GM19025 (cell line): Measurements from ENCODE around the gene TMEM138.
"Not testable (repeated sequence)": the region's sequence is repeated elsewhere in the genome, so short reads cannot be mapped to it uniquely, and the experiment has no call there.

Experiments used
- ATAC-seq: cut with Tn5 transposase; IDR thresholded peaks from one replicate; pipeline ENCODE4 v1.9.1; 2021; ENCODE audit warnings: mild to moderate bottlenecking, low read depth, moderate library complexity; ENCODE audit not compliant: unreplicated experiment

TMEM138 gene

GRCh38 chr11:61361237-61361740 is 885 bp upstream of the TMEM138 start:
- no peak for ATAC-seq

DNA sequence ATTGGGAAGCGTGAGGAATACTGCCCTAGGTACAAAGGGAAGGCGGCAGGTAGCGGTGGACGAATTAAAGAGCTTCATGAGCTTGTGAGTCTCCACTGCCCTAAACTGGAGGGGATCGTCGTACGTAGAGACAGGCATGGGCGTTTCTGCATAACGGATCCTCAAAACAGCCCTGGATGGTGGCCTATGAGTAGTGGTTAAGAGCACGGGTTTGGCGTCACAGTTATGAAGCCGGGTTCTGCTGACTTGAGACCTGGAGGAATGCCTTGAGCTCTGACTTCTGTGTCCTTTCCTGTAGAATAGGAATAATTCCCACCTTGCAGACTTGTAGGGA is 335 bp downstream of the TMEM138 start:
- no peak for ATAC-seq

DNA sequence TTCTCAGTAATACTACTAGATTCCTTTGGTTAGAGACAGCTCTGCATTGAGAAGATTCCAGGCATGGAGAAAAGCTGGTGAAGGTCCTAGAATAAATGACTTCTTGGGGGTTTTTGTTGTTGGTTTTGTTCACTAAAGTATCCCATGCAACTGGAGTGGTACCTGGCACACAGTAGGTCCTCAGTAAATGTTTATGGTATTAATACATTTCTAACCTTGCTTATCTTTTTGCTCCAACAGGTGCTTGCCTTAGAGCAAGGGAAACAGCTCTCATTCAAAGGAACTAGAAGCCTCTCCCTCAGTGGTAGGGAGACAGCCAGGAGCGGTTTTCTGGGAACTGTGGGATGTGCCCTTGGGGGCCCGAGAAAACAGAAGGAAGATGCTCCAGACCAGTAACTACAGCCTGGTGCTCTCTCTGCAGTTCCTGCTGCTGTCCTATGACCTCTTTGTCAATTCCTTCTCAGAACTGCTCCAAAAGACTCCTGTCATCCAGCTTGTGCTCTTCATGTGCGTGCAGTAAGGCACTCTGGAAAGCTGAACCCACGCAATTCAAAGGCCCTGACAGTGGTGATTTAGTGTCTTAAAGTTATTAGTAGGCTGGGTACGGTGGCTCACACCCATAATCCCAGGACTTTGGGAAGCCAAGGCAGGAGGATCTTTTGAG is 2.0 kb downstream of the TMEM138 start:
- ATAC-seq, result no peak

- ATAC-seq, result no peak
Measured at GRCh38 chr11:61367406-61367805, 5.2 kb downstream of the TMEM138 start.

- ATAC-seq, result no peak
Measured at GRCh38 chr11:61368646-61369045, 6.5 kb downstream of the TMEM138 start.

DNA sequence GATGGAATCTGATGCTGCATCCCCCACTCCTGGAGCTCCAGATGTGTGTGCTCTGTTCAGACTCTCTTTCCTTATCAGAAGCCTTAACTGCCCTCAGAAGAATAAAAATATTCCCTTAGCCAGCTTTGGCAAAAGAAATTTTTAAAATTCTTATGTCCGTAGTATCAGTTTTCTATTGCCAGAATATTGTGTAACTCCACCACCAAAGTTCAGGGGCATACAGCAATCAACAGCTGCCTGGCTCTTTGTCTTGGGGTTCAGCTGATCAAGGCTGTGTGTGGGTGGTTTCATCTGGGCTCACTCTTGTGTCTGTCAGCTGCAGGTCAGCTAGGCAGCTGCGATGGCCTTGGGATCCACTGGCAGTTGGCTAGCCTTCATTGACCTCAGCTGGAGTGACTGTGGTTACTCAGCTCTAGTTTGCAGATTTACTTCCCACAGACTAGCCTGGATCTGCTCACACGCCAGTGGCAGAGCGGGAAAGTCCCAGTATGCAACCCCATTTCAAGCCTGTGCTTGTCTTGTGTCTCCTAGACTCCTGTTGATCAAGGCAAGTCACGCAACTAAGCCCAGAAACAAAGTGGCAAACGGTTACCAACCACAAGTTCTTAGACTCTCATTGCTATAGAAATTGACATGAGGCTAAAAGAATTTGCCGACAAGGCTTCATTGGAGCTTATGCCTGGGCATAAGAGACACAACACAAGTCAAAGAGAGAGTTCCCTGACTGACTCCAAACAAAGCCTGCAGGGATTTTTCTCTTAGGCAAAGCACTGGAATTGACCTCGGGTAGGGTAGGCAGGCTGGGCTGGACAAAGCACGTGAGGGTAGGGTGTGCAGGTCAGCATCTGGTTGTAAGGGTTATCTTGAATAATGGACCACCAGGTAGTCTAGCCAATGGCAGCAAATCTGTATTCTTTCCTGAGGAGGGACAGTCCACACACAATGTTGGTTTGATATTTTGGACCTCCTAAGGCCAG is 7.5 kb downstream of the TMEM138 start:
- no peak for ATAC-seq

GRCh38 chr11:61370349-61371005 is 8.3 kb downstream of the TMEM138 start:
- no peak for ATAC-seq

- ATAC-seq, result no peak
Measured at GRCh38 chr11:61372659-61373420, 10.7 kb downstream of the TMEM138 start.

DNA sequence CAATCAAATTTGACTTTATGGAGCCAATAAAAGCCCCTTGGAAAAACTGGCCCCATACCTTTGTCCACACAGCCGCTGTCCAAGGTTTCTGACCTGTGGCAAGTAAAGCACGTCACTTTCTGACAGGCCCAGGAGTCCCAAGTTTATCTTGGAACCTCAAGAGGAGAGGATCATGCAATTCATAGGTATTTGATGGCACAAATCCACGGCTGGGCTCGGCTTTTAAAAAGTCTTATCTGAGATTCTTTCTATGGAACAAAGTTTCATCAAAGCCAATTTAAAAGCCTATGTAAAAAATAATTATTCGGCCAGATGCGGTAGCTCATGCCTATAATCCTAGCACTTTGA is 13.6 kb downstream of the TMEM138 start:
- no peak for ATAC-seq

DNA sequence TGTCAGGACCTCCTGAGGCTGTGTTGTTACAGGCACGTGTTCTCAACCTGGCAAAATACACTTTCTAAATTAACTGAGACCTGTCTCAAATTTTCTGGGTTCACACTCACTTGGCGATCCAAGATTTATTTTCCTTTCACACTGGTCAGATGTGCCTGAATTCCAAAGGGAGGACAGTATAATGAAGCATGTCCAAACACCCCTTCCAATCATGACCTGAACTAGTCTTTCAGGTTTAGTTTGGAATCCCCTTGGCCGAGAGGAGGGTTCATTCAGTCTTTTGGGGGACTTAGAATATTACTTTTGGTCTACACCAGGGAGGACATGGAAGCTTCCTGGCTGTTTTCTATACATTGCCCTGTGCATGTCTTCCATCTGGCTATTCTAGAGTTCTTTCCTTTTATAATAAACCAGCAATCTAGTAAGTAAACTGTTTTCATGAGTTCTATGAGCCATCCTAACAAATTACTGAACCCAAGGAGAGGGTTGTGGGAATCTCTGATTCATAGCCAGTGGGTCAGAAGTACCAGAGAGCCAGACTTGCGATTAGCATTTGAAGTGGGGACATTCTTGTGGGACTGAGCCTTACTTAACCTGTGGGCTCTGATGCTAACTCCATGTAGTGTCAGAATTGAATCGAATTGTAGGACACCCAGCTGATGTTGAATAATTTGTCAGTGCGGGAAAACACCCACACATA is 15.4 kb downstream of the TMEM138 start:
- no peak for ATAC-seq

- ATAC-seq, result no peak
Measured at GRCh38 chr11:61378713-61379313, 16.6 kb downstream of the TMEM138 start.

DNA sequence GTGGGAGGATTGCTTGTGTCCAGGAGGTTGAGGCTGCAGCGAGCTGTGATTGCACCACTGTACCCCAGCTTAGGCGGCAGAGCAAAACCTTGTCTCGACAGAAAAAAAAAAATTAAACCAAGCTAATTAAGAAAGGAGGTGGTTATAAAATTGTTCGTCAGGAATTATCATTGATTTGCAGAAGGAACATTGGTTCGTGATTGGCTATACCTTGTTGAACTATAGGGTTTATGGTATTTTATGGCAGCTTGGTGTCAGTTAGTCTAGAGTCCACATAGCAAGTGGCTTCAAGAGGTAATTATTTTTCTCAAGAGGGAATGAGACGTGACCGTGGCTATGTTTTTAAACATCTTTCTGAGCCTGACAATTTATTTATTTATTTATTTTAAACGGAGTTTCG is 18.7 kb downstream of the TMEM138 start:
- ATAC-seq, result no peak

DNA sequence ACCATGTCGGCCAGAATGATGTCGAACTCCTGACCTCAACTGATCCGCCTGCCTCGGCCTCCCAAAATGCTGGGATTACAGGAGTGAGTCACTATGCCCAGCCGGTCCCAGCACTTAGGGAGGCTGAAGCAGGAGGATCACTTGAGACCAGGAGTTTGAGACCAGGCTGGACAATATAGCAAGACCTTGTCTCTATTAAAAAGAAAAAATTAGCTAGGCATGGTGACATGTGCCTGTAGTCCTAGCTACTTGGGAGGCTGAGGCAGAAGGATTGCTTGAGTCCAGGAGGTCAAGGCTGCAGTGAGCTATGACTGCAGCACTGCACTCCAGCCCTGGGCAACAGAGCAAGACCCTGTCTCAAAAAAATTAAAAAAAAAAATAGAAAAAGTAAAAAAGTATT is 21.7 kb downstream of the TMEM138 start:
- ATAC-seq, result not testable (repeated sequence)

GRCh38 chr11:61384271-61385242 is 22.4 kb downstream of the TMEM138 start:
- no peak for ATAC-seq

DNA sequence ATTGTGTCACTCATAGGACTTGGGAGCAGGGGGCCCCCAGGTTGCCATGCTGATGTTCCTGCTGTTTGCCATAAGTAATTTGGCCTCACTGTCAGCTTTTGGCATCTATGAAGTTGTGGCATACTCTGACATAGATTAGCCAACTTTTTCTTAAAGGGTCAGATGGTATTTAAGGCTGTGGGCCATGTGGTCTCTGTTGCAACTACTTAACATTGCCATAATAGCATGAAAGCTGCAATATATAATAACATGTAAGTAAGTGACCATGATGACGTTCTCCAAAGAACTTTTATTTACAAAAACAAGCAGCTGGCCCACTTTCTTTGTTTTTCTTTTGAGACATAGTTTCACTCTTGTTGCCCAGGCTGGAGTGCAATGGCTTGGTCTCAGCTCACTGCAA is 28.0 kb downstream of the TMEM138 start:
- ATAC-seq, result no peak

DNA sequence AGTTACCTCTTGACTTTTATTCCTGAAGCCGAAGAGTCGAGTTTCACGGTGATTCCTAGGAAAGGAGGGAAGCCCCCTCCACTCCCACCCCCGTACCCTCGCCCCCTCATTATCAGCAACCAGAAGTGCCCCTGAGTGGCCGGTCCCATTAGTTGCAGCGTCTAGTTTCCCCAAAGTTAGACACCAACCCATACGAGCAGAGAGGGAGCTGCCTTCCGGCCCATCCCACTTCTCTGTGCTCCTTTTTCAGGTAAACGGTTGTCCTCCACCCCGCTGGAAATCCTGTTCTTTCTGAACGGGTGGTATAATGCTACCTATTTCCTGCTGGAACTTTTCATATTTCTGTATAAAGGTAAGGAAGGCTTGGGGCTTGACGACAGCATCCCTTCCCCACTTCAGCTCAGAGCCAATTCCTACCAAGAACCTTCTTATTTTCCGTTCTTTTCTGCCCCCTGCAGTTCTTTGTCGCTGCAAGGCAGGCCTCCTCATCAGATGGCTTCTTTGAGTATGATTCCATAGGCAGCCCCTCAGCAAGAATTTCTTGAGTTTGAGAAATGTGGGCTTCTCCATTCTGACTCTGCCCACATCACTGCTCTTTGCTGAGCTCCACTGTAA is 30.9 kb downstream of the TMEM138 start:
- ATAC-seq, result no peak

DNA sequence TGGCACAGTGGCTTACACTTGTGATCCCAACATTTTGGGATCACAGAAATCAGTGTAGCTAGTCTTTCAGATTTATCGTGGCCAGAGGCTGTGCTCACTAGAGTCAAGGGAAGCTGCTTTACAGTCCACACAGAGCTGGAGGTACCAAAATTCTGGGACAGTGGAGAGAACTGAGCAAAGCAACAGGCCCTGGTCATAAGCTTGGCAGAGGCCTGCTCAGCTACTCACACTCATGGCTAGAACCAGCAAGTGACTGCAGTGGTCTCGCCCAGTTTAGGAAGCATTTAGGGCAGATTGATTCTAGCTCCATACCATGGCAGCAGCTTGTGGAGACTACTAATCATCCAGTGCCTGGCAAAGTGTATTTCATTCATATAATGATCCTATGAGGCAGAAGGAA is 39.0 kb downstream of the TMEM138 start:
- ATAC-seq, result no peak

DNA sequence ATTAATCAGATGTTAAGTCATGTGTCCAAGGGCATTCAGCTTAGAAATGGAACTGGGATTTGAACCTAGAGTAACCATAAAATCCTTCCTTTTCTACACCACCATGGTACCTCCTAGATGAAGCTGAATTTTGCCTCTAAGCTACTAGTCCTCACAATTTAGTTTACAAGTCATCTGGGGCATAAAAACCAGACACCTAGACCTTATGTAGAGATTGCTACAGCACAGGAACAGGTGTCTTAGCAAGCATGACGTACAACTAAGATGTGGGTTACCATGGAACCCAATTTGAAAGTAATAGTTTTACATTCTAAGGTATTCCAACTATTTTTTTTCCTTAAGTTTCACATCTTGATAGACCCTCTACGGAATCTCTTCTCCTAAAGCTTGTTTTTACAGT is 39.4 kb downstream of the TMEM138 start:
- no peak for ATAC-seq
